Glomerular visceral epithelial cell (primary cell): ENCODE data around the gene TOR2A.

Experiments
- DNase-seq: peaks from one replicate; pipeline ENCODE4 v3.0.0-alpha.2; 2016; ENCODE audit errors: extremely low spot score

The TOR2A gene

DNA sequence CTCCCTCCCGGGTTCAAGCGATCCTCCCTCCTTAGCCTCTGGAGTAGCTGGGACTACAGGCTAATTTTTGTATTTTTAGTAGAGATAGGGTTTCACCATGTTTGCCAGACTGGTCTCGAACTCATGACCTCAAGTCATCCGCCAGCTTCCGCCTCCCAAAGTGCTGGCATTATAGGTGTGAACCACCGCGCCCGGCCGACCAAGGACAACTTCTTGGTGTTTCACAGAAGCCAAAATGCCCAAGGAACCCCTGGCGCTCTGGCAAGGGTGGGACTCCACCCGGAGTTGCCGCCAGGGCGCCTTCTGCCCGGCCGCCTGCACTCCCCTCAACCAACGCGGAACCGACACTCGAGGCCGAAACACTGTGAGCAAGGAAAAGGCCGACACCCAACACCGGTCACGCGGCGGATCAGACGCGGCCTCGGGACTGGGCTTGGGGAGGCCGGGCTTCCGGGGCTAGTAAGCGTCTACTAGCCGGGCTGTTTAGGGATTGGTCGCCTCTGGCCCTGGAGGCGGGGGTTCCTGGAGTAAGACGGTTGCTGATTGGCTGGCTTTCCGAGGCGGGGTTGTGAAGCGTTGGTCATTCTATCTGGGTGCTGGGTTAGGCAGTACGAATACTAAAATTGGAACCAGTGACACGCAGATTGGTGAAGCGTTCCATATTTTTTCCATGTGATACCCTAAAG, 36.0 kb downstream of the TOR2A start:
- DNase-seq: no peak

GRCh38 chr9:127698386-127698785, 36.7 kb downstream of the TOR2A start:
- no peak for DNase-seq

DNA sequence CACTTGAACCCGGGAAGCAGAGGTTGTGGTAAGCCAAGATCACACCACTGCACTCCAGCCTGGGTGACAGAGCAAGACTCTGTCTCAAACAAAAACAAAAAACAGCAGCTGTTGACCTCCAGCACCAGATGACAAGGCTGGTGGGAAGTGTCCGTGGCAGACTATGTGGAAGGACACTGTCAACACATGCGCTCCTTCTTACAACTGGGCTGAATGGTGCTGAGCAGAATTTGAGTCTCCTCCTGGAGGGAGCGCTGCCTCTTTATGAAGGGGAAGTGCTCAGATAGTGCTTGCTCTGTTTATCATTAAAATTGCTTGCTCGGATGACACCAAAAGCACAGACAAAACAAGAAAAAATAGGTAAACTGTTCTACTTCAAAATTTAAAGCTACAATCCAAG, 37.5 kb downstream of the TOR2A start:
- DNase-seq: no peak

DNA sequence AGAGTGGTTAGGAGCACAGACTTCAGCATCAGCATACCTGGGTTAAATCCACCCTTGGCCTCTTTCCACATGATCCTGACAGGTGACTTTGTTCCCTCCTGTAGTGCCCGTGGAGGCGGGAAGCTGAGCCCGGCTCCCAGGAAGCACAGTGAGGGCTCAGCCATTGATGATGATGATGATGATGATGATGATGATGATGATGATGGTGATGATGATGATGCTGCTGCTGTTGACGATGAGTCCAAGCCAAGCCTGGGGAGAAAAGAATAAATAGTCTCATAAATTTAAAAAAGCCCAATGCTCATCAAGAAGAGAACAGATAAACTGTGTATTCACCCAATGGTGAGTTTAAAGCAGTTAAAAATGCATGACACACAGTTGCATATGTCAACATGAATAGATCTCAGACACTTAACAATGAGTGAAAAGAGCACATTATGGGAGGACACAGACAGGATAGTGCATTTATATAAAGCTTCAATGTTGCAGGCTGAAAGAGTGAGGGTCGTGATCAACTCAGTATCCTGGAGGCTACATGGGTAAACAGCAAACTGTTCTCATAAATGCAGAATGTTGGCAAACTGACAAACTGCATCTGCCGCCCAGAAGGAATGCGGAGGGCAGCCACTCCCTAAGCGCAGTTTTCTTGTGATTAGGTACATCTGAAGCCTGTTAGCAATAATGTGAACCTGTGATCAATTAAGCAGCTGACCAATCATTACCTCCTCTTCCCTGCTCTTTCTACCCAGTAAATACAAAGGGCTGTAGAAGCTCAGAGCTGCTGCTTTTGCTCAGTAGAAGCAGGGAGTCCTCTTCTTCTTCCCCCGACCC, 40.0 kb downstream of the TOR2A start:
- no peak for DNase-seq

DNA sequence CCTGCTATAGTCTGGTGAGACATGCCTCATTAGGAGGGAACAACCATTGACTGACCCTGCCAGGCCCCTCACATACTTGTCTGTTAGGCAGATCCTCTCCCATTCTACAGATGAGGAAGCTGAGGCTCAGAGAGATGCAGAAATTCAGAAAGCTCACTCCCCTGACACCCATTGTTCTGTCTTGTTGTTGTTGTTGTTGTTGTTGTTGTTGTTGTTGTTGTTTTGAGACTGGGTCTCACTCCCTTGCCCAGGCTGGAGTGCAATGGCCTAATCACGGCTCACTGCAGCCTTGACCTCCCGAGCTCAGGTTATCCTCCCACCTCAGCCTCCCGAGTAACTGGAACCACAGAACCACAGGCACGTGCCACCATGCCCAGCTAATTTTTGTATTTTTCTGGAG, 41.4 kb downstream of the TOR2A start:
- DNase-seq: no peak

- no peak for DNase-seq
Measured at GRCh38 chr9:127693143-127693542, 42.0 kb downstream of the TOR2A start.

GRCh38 chr9:127692071-127692470, 43.0 kb downstream of the TOR2A start:
- DNase-seq: no peak

DNA sequence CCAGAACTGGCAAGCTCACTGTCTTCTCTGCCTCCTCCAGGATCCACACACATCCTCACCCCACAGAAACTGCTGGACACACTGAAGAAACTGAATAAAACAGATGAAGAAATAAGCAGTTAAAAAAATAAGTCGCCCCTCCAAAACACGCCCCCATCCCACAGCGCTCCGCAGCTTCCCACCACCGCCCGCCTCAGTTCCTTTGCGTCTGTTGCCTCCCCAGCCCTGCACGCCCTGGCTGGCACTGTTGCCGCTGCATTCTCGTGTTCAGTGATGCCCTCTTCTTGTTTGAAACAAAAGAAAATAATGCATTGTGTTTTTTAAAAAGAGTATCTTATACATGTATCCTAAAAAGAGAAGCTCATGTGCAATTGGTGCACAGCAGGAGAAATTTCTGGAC, 44.4 kb downstream of the TOR2A start:
- DNase-seq: no peak

DNA sequence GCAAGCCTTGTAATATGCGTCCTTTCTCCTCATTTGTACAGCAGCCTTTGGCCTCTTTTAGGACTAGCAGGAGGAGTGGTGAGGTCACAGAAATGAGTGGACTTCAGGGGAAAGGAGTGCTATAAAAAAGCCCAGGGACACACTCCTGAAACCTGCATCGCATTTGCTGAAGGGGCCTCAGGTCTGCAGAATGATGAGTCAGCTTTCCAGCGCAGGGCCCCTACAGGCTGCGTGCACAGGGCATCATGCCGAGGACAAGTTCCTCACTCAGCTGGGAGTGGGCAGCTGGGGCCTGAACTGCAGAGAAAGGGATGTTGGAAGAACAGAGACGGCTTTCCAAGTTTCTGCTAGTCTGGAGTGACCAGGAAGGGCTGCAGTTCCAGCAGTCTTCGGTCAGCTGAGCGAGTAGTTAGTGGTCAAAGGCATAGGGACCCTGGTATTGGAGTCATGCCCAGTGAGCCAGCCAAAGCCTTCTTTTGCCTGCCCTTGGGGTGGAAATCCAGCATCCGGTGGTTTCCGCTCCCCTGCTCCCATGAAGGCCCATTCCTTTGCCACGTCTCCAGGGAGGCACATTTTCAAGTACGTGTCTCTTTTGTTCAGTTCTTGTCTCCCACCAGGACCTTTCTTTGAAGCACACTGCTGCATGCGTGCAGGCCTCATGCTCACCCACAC, 45.6 kb downstream of the TOR2A start:
- no peak for DNase-seq

GRCh38 chr9:127686461-127687393, 48.4 kb downstream of the TOR2A start:
- DNase-seq: no peak

DNA sequence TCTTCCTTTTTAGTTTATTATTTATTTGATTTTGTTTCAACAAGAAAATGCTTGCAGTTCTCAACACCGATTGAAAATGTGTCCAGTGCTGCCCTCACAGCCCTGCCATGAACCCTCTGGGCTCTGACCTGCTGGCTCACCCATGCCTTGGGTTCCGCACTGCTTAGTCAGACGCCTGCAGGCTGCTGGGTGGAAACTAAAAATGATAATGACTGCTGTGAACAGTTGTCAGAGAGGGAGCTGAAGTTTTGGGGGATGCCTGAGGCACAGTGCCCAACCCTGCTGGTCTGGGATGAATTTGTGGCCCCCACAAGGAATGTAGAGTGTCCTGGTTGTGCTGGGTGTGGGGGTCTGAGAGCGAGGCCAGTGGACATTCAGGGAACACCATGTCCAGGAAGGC, 50.5 kb downstream of the TOR2A start:
- DNase-seq: no peak

GRCh38 chr9:127683723-127684122, 51.4 kb downstream of the TOR2A start:
- no peak for DNase-seq

- DNase-seq: no peak
Measured at GRCh38 chr9:127682351-127683136, 52.5 kb downstream of the TOR2A start.
